ENCODE results near the gene TJP1. TPM values are rescaled to one million over a fixed set of nuclear protein-coding genes. Genes with fewer than 3 reads are reported as not detected.
A peak's percentile ranks its signal among the peaks of the same experiment; 100 is the strongest.

The TJP1 gene
- polyA plus RNA-seq, 1 experiment, result 42.5 TPM

DNA sequence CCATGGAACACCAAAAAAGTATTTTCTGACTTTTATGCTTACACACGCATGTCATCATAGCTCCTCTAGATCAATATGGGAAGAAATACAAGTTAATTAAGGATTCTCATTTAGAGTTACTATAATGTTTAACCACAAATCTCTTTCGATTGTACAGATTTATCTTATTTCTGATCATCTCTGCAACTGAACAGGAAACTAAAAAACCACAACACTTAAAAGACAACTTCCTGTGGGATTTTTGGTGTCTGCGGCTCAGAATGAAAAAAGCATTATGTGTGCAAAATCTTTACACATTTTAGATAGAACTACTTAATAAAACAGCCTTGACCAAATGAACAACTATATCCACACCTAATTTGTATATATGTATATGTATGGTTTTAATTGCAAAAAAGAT, 3.0 kb upstream of the TJP1 start:
- no peak for DNase-seq (ENCODE audit: low read depth)
- ChIA-PET POLR2A (no interaction called here), CTCF (interaction anchor here (0.6 to 1.1 kb wide), 2 partner anchors 10 to 75 kb away, joined by 3 read pairs; no protein-coding TSS in a partner anchor)
- no peaks in the 10 kb centered on the region; the same call in 1 of the 2 replicates for H3K27me3 ChIP-seq (ENCODE audit: control insufficient read depth, insufficient read depth, low read length)
- H3K4me3 ChIP-seq (ENCODE audit: low read depth, low read length), result no peak overlapping the region
- TF ChIP-seq, protein P1, sequence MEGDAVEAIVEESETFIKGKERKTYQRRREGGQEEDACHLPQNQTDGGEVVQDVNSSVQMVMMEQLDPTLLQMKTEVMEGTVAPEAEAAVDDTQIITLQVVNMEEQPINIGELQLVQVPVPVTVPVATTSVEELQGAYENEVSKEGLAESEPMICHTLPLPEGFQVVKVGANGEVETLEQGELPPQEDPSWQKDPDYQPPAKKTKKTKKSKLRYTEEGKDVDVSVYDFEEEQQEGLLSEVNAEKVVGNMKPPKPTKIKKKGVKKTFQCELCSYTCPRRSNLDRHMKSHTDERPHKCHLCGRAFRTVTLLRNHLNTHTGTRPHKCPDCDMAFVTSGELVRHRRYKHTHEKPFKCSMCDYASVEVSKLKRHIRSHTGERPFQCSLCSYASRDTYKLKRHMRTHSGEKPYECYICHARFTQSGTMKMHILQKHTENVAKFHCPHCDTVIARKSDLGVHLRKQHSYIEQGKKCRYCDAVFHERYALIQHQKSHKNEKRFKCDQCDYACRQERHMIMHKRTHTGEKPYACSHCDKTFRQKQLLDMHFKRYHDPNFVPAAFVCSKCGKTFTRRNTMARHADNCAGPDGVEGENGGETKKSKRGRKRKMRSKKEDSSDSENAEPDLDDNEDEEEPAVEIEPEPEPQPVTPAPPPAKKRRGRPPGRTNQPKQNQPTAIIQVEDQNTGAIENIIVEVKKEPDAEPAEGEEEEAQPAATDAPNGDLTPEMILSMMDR (IDR thresholded peaks at IDR 0.05; ENCODE audit: insufficient read depth, low read depth, low read length), result no peak
- H3K36me3 ChIP-seq (ENCODE audit: control insufficient read depth, insufficient read depth, low read length), result no peaks in the 10 kb centered on the region

DNA sequence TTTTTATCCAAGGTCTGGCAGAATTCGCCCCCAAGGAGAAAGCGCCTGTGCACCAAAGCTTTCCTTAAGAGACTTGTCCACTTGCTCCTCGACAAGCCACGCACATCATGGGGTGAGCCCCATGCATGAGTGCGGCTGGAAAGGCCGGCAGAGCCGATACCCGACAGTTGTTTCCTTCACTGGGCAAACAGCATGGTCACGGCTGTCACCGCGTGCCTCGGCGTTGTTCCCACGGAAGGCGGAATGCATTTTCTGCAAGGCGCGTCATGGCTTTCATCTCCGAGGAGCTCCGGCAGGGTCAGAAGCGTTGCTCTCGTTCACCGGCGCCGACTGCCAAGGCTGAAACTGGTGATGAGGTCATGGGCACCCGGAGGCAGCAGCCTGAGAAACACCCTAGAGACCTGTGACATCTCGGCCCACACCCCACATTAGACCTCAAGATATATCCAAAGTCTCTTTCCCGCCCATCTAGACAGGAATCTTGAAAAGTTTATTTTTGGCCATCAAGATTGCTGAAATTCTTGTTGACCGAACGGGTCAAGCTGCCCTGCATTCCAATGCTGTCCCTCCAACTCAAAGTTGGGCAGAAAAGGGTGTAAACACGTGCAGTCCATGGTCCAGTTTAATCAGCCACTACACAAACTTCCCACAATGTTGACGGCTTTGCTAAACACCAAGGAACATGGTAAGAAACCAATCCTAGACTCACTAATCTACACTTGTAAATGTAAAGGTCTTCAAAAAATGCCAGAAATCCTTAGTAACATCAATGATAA, 604 bp upstream of the TJP1 start:
- H3K4me3 ChIP-seq (ENCODE audit: low read depth, low read length), result peak overlapping the region; percentile 92
- ChIA-PET POLR2A (interaction anchor here (0.7 kb wide), 1 partner anchor 10 kb away, joined by 3 read pairs; no protein-coding TSS in a partner anchor), CTCF (interaction anchor here (0.7 to 1.3 kb wide), 6 partner anchors 12 to 250 kb away, joined by 3 to 5 read pairs (median 3); no protein-coding TSS in a partner anchor)
- H3K36me3 ChIP-seq (ENCODE audit: control insufficient read depth, insufficient read depth, low read length), result no peaks in the 10 kb centered on the region
- no peaks in the 10 kb centered on the region; the same call in 1 of the 2 replicates for H3K27me3 ChIP-seq (ENCODE audit: control insufficient read depth, insufficient read depth, low read length)
- TF ChIP-seq, protein P1 (IDR thresholded peaks at IDR 0.05; ENCODE audit: insufficient read depth, low read depth, low read length), result no peak
- DNase-seq (ENCODE audit: low read depth), result no peak

DNA sequence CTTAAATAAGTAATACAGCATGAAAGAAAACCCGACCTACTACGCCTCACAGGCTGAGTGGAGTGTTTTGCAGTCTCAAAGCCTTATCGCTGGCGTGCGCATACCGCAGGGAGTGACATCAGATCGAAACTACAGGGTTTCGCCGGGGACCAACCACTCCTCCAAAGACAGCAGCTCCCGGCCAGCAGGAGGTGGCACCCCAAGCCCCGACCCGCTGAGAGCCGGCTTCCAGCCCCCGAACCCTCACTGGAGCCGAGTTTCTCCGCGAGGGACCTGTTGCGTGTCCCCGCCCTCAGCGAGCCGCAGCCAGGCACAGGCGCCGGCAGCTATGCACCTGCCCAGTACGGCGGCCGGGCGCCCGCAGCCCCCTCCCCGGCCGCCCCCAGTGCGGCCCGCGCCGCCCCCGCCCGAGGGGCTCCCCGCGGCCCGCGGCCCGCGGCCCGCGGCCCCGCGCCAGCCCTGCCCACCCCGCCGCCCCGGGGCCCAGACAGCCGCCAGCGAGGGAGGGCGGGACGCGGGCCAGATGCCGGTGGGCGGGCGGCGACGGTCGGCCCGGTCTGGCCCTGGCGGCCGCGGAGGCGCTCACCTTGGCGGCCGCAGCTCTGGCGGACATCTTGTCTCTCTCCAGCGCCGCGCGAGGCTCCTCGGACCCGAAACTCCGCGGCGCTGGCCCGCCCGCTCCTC, 710 bp downstream of the TJP1 start:
- Histone ChIP-seq H3K4me3 (ENCODE audit: low read depth, low read length) (peak overlapping the region; percentile 92), H3K27me3 (ENCODE audit: control insufficient read depth, insufficient read depth, low read length) (no peaks in the 10 kb centered on the region; the same call in 1 of the 2 replicates), H3K36me3 (ENCODE audit: control insufficient read depth, insufficient read depth, low read length) (no peaks in the 10 kb centered on the region)
- ChIA-PET POLR2A (interaction anchor here (0.6 kb wide), 1 partner anchor 126 kb away, joined by 3 read pairs; no protein-coding TSS in a partner anchor), CTCF (interaction anchor here (0.6 to 1.7 kb wide), 4 partner anchors 13 to 219 kb away, joined by 3 to 9 read pairs (median 3); no protein-coding TSS in a partner anchor)
- no peak for DNase-seq (ENCODE audit: low read depth)
- TF ChIP-seq, protein P1 (IDR thresholded peaks at IDR 0.05; ENCODE audit: insufficient read depth, low read depth, low read length), result peak; percentile 52

DNA sequence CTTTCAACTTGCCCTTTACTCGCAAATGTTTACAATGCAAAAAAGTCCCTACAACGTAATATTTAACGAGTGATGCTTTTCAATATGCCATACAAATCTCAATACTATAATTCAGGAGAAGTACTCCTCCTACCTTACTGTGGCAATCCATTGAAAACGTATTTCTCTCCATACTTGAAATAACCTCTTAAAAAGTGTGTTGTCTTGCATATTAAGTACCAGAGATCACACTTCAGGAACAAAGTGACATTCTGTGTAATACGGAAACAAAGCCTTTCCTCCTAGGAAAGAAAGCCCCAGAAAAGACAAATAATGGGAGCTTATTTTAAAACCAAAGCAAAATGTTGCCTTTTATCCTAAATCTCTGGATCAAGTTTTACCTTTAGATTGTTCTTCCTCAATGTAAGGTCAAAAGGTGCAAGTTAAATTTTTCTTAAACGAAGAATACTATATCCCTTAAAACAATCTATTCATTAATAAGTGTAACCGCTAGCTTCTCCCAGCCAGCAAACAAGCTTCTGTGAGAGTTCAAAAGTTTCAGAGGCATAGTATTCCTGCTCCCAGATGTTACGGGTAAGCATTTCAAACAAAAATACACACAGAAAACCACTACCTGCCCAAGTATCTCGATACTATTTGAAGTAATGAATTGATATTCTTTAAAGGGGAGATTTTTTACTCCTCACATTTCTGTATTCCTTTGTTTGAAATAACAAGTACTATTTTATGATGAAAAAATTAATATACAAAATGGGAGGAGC, 1.7 kb downstream of the TJP1 start:
- Histone ChIP-seq H3K27me3 (ENCODE audit: control insufficient read depth, insufficient read depth, low read length) (no peaks in the 10 kb centered on the region), H3K36me3 (ENCODE audit: control insufficient read depth, insufficient read depth, low read length) (no peaks in the 10 kb centered on the region), H3K4me3 (ENCODE audit: low read depth, low read length) (peak overlapping the region; percentile 92)
- TF ChIP-seq, protein P1 (IDR thresholded peaks at IDR 0.05; ENCODE audit: insufficient read depth, low read depth, low read length), result no peak
- no peak for DNase-seq (ENCODE audit: low read depth)
- CTCF ChIA-PET, result interaction anchor here (0.6 to 1.7 kb wide), 6 partner anchors 14 to 220 kb away, joined by 3 to 9 read pairs (median 3); no protein-coding TSS in a partner anchor
- POLR2A ChIA-PET, result no interaction called here
